ENCODE data around the gene ZDHHC22.

GRCh38 chr14:77088645-77089044, 52.9 kb downstream of the ZDHHC22 start:
- no peak for TF ChIP-seq CTCF (IDR thresholded peaks at IDR 0.05)
- TF ChIP-seq POLR2AphosphoS5 (IDR thresholded peaks at IDR 0.05; ENCODE audit: low read depth, low read length) = no peak
- TF ChIP-seq REST (IDR thresholded peaks at IDR 0.05; ENCODE audit: insufficient read depth in 1 of 2, low read depth in 2 of 2, low read length in 1 of 2) = no peak
- no peak for TF ChIP-seq TCF7L2 (IDR thresholded peaks at IDR 0.05; ENCODE audit: low read depth, low read length)
